ENCODE results near the gene JAM2. TPM values are rescaled to one million over a fixed set of nuclear protein-coding genes. Genes with fewer than 3 reads are reported as not detected.
A peak's percentile ranks its signal among the peaks of the same experiment; 100 is the strongest.

Gene JAM2
- total and polyA plus RNA-seq, 10 of the 15 experiments (the other 5 are each of a cell fraction or from before 2014, with no cell fraction given) = 2.1 to 30.4 (median 8.6) TPM

DNA sequence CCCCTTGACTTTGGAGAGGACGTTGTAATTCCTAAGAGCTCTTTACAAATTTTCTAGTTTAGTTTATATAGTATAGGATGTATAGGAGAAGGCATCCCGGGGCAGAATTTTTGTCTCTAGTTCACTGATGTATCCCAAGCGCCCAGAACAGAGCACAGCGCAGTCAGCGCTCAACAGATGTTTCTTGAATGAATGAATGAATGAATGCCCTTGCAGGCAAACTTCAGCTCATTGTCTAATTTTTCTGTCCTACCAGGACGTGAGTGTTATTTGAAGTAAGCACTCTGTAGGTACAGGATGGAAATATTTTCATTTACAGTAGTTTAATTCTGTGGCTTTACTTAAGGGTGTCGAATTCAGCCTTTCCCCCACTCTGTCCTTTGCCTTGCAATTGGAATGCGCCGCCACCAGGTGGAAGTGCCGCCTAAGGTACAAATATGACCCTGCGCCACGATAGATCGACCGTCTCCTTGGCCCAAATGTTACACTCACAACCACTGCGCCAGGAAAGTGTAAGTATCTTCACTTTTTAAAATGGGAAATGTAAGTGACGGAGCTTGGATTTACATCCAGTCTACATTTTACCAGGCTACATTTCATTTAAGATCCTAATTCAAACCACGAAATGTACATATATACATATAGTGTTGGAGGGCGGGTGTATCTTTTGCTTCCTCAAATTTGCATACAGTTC, 30.9 kb upstream of the JAM2 start (continued):
- no peak for TF ChIP-seq MEF2B (IDR thresholded peaks at IDR 0.05; ENCODE audit: partially characterized antibody, poor library complexity, severe bottlenecking)
- no peak for TF ChIP-seq CHD2 (IDR thresholded peaks at IDR 0.05; ENCODE audit: borderline replicate concordance, low read depth, low read length)
- no peak for TF ChIP-seq NRF1 (conservative IDR thresholded peaks at IDR 0.05; ENCODE audit: low read depth, low read length)
- no peak for TF ChIP-seq MYC (IDR thresholded peaks at IDR 0.05; ENCODE audit: insufficient read depth, insufficient read length, insufficient replicate concordance, low read length, severe bottlenecking)
- TF ChIP-seq BACH1 (IDR thresholded peaks at IDR 0.05; ENCODE audit: borderline replicate concordance) = no peak
- no peak for TF ChIP-seq PAX8 (IDR thresholded peaks at IDR 0.05)
- TF ChIP-seq NFIC (IDR thresholded peaks at IDR 0.05; ENCODE audit: low read depth, low read length) = no peak
- TF ChIP-seq, protein P1, sequence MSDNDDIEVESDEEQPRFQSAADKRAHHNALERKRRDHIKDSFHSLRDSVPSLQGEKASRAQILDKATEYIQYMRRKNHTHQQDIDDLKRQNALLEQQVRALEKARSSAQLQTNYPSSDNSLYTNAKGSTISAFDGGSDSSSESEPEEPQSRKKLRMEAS (IDR thresholded peaks at IDR 0.05; ENCODE audit: low read depth, low read length) = no peak
- no peak for TF ChIP-seq NFYB (IDR thresholded peaks at IDR 0.05; ENCODE audit: insufficient read depth, low read depth, low read length)
- TF ChIP-seq TAF1 (IDR thresholded peaks at IDR 0.05; ENCODE audit: borderline replicate concordance, low read depth, low read length) = no peak
- TF ChIP-seq MTA3 (IDR thresholded peaks at IDR 0.05; ENCODE audit: borderline replicate concordance, low read length) = no peak
- no peak for TF ChIP-seq IRF4 (IDR thresholded peaks at IDR 0.05; ENCODE audit: low read depth, low read length)
- peak; percentile 68; the same call in 1 of the 2 replicates for TF ChIP-seq YY1 (IDR thresholded peaks at IDR 0.05; ENCODE audit: low read depth, low read length)
- TF ChIP-seq EGR1 (IDR thresholded peaks at IDR 0.05; ENCODE audit: borderline replicate concordance in 1 of 2, low read depth in 2 of 2, low read length in 2 of 2) = no peak
- no peak for TF ChIP-seq BMI1 (IDR thresholded peaks at IDR 0.05; ENCODE audit: borderline replicate concordance)
- no peak for TF ChIP-seq PML (IDR thresholded peaks at IDR 0.05; ENCODE audit: low read length)
- no peak for TF ChIP-seq BRCA1 (IDR thresholded peaks at IDR 0.05; ENCODE audit: low read depth, low read length)
- TF ChIP-seq, protein P2, sequence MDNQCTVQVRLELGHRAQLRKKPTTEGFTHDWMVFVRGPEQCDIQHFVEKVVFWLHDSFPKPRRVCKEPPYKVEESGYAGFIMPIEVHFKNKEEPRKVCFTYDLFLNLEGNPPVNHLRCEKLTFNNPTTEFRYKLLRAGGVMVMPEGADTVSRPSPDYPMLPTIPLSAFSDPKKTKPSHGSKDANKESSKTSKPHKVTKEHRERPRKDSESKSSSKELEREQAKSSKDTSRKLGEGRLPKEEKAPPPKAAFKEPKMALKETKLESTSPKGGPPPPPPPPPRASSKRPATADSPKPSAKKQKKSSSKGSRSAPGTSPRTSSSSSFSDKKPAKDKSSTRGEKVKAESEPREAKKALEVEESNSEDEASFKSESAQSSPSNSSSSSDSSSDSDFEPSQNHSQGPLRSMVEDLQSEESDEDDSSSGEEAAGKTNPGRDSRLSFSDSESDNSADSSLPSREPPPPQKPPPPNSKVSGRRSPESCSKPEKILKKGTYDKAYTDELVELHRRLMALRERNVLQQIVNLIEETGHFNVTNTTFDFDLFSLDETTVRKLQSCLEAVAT (IDR thresholded peaks at IDR 0.05) = peak; percentile 54; the same call in 1 of the 2 replicates
- TF ChIP-seq SREBF2 (IDR thresholded peaks at IDR 0.05; ENCODE audit: low read length) = no peak
- no peak for TF ChIP-seq RELA (IDR thresholded peaks at IDR 0.05; ENCODE audit: borderline replicate concordance, partially characterized antibody)
- no peak for TF ChIP-seq GABPA (IDR thresholded peaks at IDR 0.05; ENCODE audit: low read depth)
